Measurements from ENCODE around the gene CLRN2. TPM values are rescaled to one million over a fixed set of nuclear protein-coding genes. Genes with fewer than 3 reads are reported as not detected.

The CLRN2 gene
- total RNA-seq, 2 experiments from 2014 or later = not detected

- no TSS peak for BruUV-seq (replicated peaks)
- Histone ChIP-seq H3K27ac (ENCODE audit: low read depth, low read length, poor library complexity, severe bottlenecking) (no peak overlapping the region), H3K9me3 (ENCODE audit: low read length) (no peaks in the 10 kb centered on the region), H3K4me2 (ENCODE audit: low read length) (no peak overlapping the region), H3K4me1 (ENCODE audit: insufficient read depth, low read length, poor library complexity, severe bottlenecking) (no peaks in the 10 kb centered on the region), H2AFZ (ENCODE audit: low read length) (no peak overlapping the region), H3K79me2 (ENCODE audit: insufficient read depth, low read depth, low read length) (no peaks in the 10 kb centered on the region), H3K4me3 (ENCODE audit: low read depth, low read length, poor library complexity, severe bottlenecking) (no peak overlapping the region), H4K20me1 (ENCODE audit: insufficient read depth, low read length) (no peaks in the 10 kb centered on the region), H3K36me3 (ENCODE audit: insufficient read depth, low read length) (no peaks in the 10 kb centered on the region), H3K9me2 (ENCODE audit: insufficient read depth, low read length) (no peaks in the 10 kb centered on the region)
- CTCF ChIA-PET (ENCODE audit: unreplicated experiment) = no interaction called here
- intact Hi-C loops (cut with micrococcal nuclease; ENCODE audit: unreplicated experiment) = no loop called here
- TF ChIP-seq, protein P1, sequence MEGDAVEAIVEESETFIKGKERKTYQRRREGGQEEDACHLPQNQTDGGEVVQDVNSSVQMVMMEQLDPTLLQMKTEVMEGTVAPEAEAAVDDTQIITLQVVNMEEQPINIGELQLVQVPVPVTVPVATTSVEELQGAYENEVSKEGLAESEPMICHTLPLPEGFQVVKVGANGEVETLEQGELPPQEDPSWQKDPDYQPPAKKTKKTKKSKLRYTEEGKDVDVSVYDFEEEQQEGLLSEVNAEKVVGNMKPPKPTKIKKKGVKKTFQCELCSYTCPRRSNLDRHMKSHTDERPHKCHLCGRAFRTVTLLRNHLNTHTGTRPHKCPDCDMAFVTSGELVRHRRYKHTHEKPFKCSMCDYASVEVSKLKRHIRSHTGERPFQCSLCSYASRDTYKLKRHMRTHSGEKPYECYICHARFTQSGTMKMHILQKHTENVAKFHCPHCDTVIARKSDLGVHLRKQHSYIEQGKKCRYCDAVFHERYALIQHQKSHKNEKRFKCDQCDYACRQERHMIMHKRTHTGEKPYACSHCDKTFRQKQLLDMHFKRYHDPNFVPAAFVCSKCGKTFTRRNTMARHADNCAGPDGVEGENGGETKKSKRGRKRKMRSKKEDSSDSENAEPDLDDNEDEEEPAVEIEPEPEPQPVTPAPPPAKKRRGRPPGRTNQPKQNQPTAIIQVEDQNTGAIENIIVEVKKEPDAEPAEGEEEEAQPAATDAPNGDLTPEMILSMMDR (conservative IDR thresholded peaks at IDR 0.05; ENCODE audit: low read length) = no peak
- TF ChIP-seq EZH2phosphoT487 (IDR thresholded peaks at IDR 0.05; ENCODE audit: borderline replicate concordance, low read depth, low read length) = no peak
- DNase-seq (ENCODE audit: low spot score) = no peak
- POLR2A ChIA-PET = interaction anchor here (0.6 kb wide), 1 partner anchor 838 kb away, joined by 3 read pairs; no protein-coding TSS in a partner anchor
These were observed 20.4 kb upstream of the CLRN2 start for GRCh38 chr4:17494258-17495190.

DNA sequence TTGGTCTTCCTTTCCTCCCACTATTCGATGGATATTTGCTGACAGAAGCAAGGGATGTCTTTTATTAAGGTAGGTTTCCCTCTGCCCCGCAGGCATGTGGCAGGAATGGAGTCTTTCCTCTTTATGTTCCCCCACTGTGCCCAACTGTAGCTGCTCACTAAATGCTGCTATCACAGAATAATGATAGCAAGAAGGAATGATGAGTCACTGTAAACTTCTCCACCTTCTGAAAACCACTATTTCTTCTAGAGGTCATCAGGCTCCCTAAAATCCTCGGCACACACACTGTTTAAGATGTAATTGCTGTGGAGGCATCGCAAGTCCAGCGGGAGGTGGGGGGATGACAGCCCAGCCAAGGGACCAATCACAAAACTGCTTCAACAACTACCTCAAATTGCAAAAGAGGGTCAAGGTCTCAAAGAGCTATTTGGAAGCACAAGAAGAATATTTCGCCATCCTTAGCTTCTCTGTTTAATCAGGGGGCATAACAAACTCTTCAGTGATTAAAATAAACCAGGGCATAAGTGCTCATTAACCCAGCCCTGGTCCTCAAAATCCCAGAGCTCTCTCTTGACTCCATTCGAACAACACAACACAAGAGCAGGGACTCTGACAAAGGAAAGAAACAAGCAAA, 17.0 kb upstream of the CLRN2 start:
- Histone ChIP-seq H3K36me3 (ENCODE audit: insufficient read depth, low read length) (0 out of 2 replicates have a peak, but pooled peaks cover 4% of the 10 kb centered on the region), H3K4me3 (ENCODE audit: low read depth, low read length, poor library complexity, severe bottlenecking) (no peak overlapping the region), H3K9me2 (ENCODE audit: insufficient read depth, low read length) (no peaks in the 10 kb centered on the region), H4K20me1 (ENCODE audit: insufficient read depth, low read length) (no peaks in the 10 kb centered on the region), H3K27ac (ENCODE audit: low read depth, low read length, poor library complexity, severe bottlenecking) (no peak overlapping the region), H3K79me2 (ENCODE audit: insufficient read depth, low read depth, low read length) (no peaks in the 10 kb centered on the region), H2AFZ (ENCODE audit: low read length) (no peak overlapping the region), H3K4me2 (ENCODE audit: low read length) (no peak overlapping the region), H3K4me1 (ENCODE audit: insufficient read depth, low read length, poor library complexity, severe bottlenecking) (no peaks in the 10 kb centered on the region), H3K9me3 (ENCODE audit: low read length) (no peaks in the 10 kb centered on the region)
- TF ChIP-seq, protein P1 (conservative IDR thresholded peaks at IDR 0.05; ENCODE audit: low read length) = no peak
- no peak for TF ChIP-seq EZH2phosphoT487 (IDR thresholded peaks at IDR 0.05; ENCODE audit: borderline replicate concordance, low read depth, low read length)
- POLR2A ChIA-PET = interaction anchor here (1.7 kb wide), 1 partner anchor 12 kb away, joined by 5 read pairs; no protein-coding TSS in a partner anchor
- DNase-seq (ENCODE audit: low spot score) = no peak
- CTCF ChIA-PET (ENCODE audit: unreplicated experiment) = no interaction called here
- intact Hi-C loops (cut with micrococcal nuclease; ENCODE audit: unreplicated experiment) = no loop called here
- no TSS peak for BruUV-seq (replicated peaks)
